Tibial artery (tissue), 4 donors: ENCODE results near the gene ONECUT3.

ENCODE experiments used
- DNase-seq, 2 donors: peaks; one replicate each; pipeline ENCODE4 v3.0.0-alpha.2; 2019
- H3K27ac ChIP-seq, 2 donors: fragments of 200-600 bp; sonication (generic) in 1 of 2; 1 replicate in 1 of 2; 2 replicates in 1 of 2; pipeline ENCODE4 v1.5.1; 2018 to 2019; ENCODE audit warnings: mild to moderate bottlenecking in 1 of 2
- H3K27me3 ChIP-seq, 2 donors: fragments of 200-600 bp; sonication (generic) in 1 of 2; one replicate each; pipeline versions ENCODE4 v1.5.1 to v1.6.0; 2016 to 2019
- H3K36me3 ChIP-seq, 3 donors: fragments of 200-600 bp; sonication (generic) in 2 of 3; one replicate each; pipeline ENCODE4 v1.5.1; 2016 to 2019; ENCODE audit warnings: mild to moderate bottlenecking in 2 of 3
- H3K4me1 ChIP-seq, 4 donors: fragments of 200-600 bp; sonication (generic) in 2 of 4; 1 replicate in 3 of 4; 2 replicates in 1 of 4; pipeline ENCODE4 v1.5.1; 2016 to 2019
- H3K4me3 ChIP-seq, 2 donors: fragments of 200-600 bp; sonication (generic) in 1 of 2; 1 replicate in 1 of 2; 2 replicates in 1 of 2; pipeline ENCODE4 v1.5.1; 2018 to 2019; ENCODE audit warnings: mild to moderate bottlenecking in 2 of 2
- H3K9me3 ChIP-seq, 3 donors: fragments of 200-600 bp; sonication (generic) in 1 of 3; one replicate each; pipeline ENCODE4 v1.5.1; 2016 to 2019
- CTCF ChIP-seq, 2 experiments: fragments of 200-600 bp in 1 of 2; fragments of 450-650 bp in 1 of 2; IDR thresholded peaks; one replicate each; pipeline ENCODE4 v1.5.1; 2017 to 2019; ENCODE audit warnings: antibody characterized with exemption in 2 of 2, mild to moderate bottlenecking in 1 of 2, moderate library complexity in 1 of 2
- intact Hi-C: fragments of 100-400 bp; cut with DNase I; formaldehyde crosslinking; loops from one replicate; pipeline ENCODE4 v1.15.0; 2023; ENCODE audit warnings: low total_unique reads

The ONECUT3 gene

GRCh38 chr19:1829958-1830357 lies 76.7 kb downstream of the ONECUT3 start:
- Histone ChIP-seq H3K36me3 (peaks cover 17 to 43% (median 27%) of the 10 kb centered on the region in 3 donors), H3K9me3 (no peaks in the 10 kb centered on the region), H3K27me3 (no peaks in the 10 kb centered on the region), H3K4me1 (peaks cover 0 to 24% (median 10%) of the 10 kb centered on the region in 4 donors), H3K4me3 (no peak overlapping the region), H3K27ac (no peak overlapping the region)
- no peak for DNase-seq
- intact Hi-C loops, result loop anchor here (5.0 kb wide), 1 partner anchor 43 kb away; no protein-coding TSS in a partner anchor
- TF ChIP-seq CTCF (IDR thresholded peaks at IDR 0.05), result no peak

GRCh38 chr19:1830568-1830967 lies 77.3 kb downstream of the ONECUT3 start:
- H3K4me3 ChIP-seq, result no peak overlapping the region
- H3K4me1 ChIP-seq, result peaks cover 0 to 28% (median 10%) of the 10 kb centered on the region in 4 donors
- intact Hi-C loops, result no loop called here
- peaks cover 17 to 38% (median 27%) of the 10 kb centered on the region in 3 donors for H3K36me3 ChIP-seq
- no peaks in the 10 kb centered on the region for H3K27me3 ChIP-seq
- TF ChIP-seq CTCF (IDR thresholded peaks at IDR 0.05), result no peak
- no peak overlapping the region for H3K27ac ChIP-seq
- DNase-seq, result no peak
- no peaks in the 10 kb centered on the region for H3K9me3 ChIP-seq
